ENCODE measurements around the gene ZFPL1.

- TF ChIP-seq CTCF (IDR thresholded peaks at IDR 0.05), result no peak
- TF ChIP-seq POLR2A (IDR thresholded peaks at IDR 0.05), result no peak
Measured at GRCh38 chr11:65115361-65116082, 31.5 kb downstream of the ZFPL1 start.
